Measurements from ENCODE around the gene LRRC7.

LRRC7 gene

GRCh38 chr1:69527273-69527672 lies 40.4 kb upstream of the LRRC7 start:
- no peaks in the 10 kb centered on the region for H3F3A ChIP-seq (ENCODE audit: insufficient read depth, low read length)
- H2AFZ ChIP-seq (ENCODE audit: low read length): no peak overlapping the region
- no peak overlapping the region for H3K9ac ChIP-seq (ENCODE audit: low read length)
- H3K27me3 ChIP-seq (ENCODE audit: insufficient read depth, low read length): no peaks in the 10 kb centered on the region
- H3K9me2 ChIP-seq (ENCODE audit: low read depth, low read length): no peaks in the 10 kb centered on the region
- H3K9me3 ChIP-seq (ENCODE audit: low read length): no peaks in the 10 kb centered on the region
- no peak overlapping the region for H3K4me2 ChIP-seq (ENCODE audit: low read length)
- H3K4me3 ChIP-seq (ENCODE audit: low read depth, low read length, poor library complexity, severe bottlenecking): no peak overlapping the region
- no peaks in the 10 kb centered on the region for H3K4me1 ChIP-seq (ENCODE audit: insufficient read depth, low read length, severe bottlenecking)
- H3K79me2 ChIP-seq (ENCODE audit: insufficient read depth, low read length): no peaks in the 10 kb centered on the region
- no peak for TF ChIP-seq CTCF (IDR thresholded peaks at IDR 0.05; ENCODE audit: low read length)
- no peaks in the 10 kb centered on the region for H4K20me1 ChIP-seq (ENCODE audit: insufficient read depth, low read length)
- H3K27ac ChIP-seq (ENCODE audit: low read depth, low read length, poor library complexity, severe bottlenecking): no peak overlapping the region
- H3K36me3 ChIP-seq (ENCODE audit: insufficient read depth, low read length): no peaks in the 10 kb centered on the region

GRCh38 chr1:69528376-69528775 lies 39.3 kb upstream of the LRRC7 start:
- H3K4me3 ChIP-seq (ENCODE audit: low read depth, low read length, poor library complexity, severe bottlenecking): no peak overlapping the region
- H3K9me3 ChIP-seq (ENCODE audit: low read length): no peaks in the 10 kb centered on the region
- no peaks in the 10 kb centered on the region for H3K4me1 ChIP-seq (ENCODE audit: insufficient read depth, low read length, severe bottlenecking)
- no peak overlapping the region for H3K9ac ChIP-seq (ENCODE audit: low read length)
- no peaks in the 10 kb centered on the region for H4K20me1 ChIP-seq (ENCODE audit: insufficient read depth, low read length)
- H3K9me2 ChIP-seq (ENCODE audit: low read depth, low read length): no peaks in the 10 kb centered on the region
- H3K27me3 ChIP-seq (ENCODE audit: insufficient read depth, low read length): no peaks in the 10 kb centered on the region
- no peak overlapping the region for H3K27ac ChIP-seq (ENCODE audit: low read depth, low read length, poor library complexity, severe bottlenecking)
- H3K4me2 ChIP-seq (ENCODE audit: low read length): no peak overlapping the region
- no peak for TF ChIP-seq CTCF (IDR thresholded peaks at IDR 0.05; ENCODE audit: low read length)
- no peak for TF ChIP-seq EZH2 (IDR thresholded peaks at IDR 0.05; ENCODE audit: borderline replicate concordance, low read length)
- no peaks in the 10 kb centered on the region for H3K79me2 ChIP-seq (ENCODE audit: insufficient read depth, low read length)
- H3K36me3 ChIP-seq (ENCODE audit: insufficient read depth, low read length): no peaks in the 10 kb centered on the region
- no peaks in the 10 kb centered on the region for H3F3A ChIP-seq (ENCODE audit: insufficient read depth, low read length)
- H2AFZ ChIP-seq (ENCODE audit: low read length): no peak overlapping the region

- H3K9me3 ChIP-seq (ENCODE audit: low read length): no peaks in the 10 kb centered on the region
- no peaks in the 10 kb centered on the region for H3F3A ChIP-seq (ENCODE audit: insufficient read depth, low read length)
- H3K79me2 ChIP-seq (ENCODE audit: insufficient read depth, low read length): no peaks in the 10 kb centered on the region
- TF ChIP-seq EZH2 (IDR thresholded peaks at IDR 0.05; ENCODE audit: borderline replicate concordance, low read length) (no peak), CTCF (IDR thresholded peaks at IDR 0.05; ENCODE audit: low read length) (no peak)
- no peaks in the 10 kb centered on the region for H3K36me3 ChIP-seq (ENCODE audit: insufficient read depth, low read length)
- no peaks in the 10 kb centered on the region for H3K27me3 ChIP-seq (ENCODE audit: insufficient read depth, low read length)
- H3K27ac ChIP-seq (ENCODE audit: low read depth, low read length, poor library complexity, severe bottlenecking): no peak overlapping the region
- H3K9ac ChIP-seq (ENCODE audit: low read length): no peak overlapping the region
- no peak overlapping the region for H3K4me2 ChIP-seq (ENCODE audit: low read length)
- H2AFZ ChIP-seq (ENCODE audit: low read length): no peak overlapping the region
- H4K20me1 ChIP-seq (ENCODE audit: insufficient read depth, low read length): no peaks in the 10 kb centered on the region
- H3K9me2 ChIP-seq (ENCODE audit: low read depth, low read length): no peaks in the 10 kb centered on the region
- no peak overlapping the region for H3K4me3 ChIP-seq (ENCODE audit: low read depth, low read length, poor library complexity, severe bottlenecking)
- H3K4me1 ChIP-seq (ENCODE audit: insufficient read depth, low read length, severe bottlenecking): no peaks in the 10 kb centered on the region
These were observed 34.4 kb upstream of the LRRC7 start for GRCh38 chr1:69533343-69533742.
